Esophagus squamous epithelium (tissue), 5 donors: ENCODE results near the gene CA5A. TPM values are rescaled to one million over a fixed set of nuclear protein-coding genes. Genes with fewer than 3 reads are reported as not detected.
"Not testable (repeated sequence)": the region's sequence is repeated elsewhere in the genome, so short reads cannot be mapped to it uniquely, and the experiment has no call there.

Experiments used
- DNase-seq: peaks from one replicate; lab custom pipeline; 2025; lab: John Stamatoyannopoulos, UW
- H3K27ac ChIP-seq, 4 donors: fragments of 200-600 bp; sonication (generic); one replicate each; pipeline ENCODE4 v1.5.1; 2016 to 2019; ENCODE audit warnings: mild to moderate bottlenecking in 1 of 4
- H3K27me3 ChIP-seq, 4 donors: fragments of 200-600 bp; sonication (generic); 1 replicate in 3 of 4; 2 replicates in 1 of 4; pipeline versions ENCODE4 v1.5.1 to v1.6.0; 2017 to 2021; ENCODE audit warnings: antibody characterized with exemption in 1 of 4
- H3K36me3 ChIP-seq, 3 donors: fragments of 200-600 bp; sonication (generic); one replicate each; pipeline ENCODE4 v1.5.1; 2016 to 2019
- H3K4me1 ChIP-seq, 3 donors: fragments of 200-600 bp; sonication (generic); one replicate each; pipeline ENCODE4 v1.5.1; 2017 to 2019
- H3K4me3 ChIP-seq, 4 donors: fragments of 200-600 bp; sonication (generic); 1 replicate in 3 of 4; 2 replicates in 1 of 4; pipeline ENCODE4 v1.5.1; 2016 to 2019; ENCODE audit warnings: mild to moderate bottlenecking in 2 of 4, moderate library complexity in 1 of 4
- H3K9me3 ChIP-seq, 3 donors: fragments of 200-600 bp; sonication (generic); one replicate each; pipeline ENCODE4 v1.5.1; 2016 to 2019
- CTCF ChIP-seq, 6 experiments: fragments of 450-650 bp in 4 of 6; fragments of 200-600 bp in 2 of 6; sonication (generic) in 2 of 6; IDR thresholded peaks; one replicate each; pipeline ENCODE4 v1.5.1; 2016 to 2019; ENCODE audit warnings: antibody characterized with exemption in 6 of 6, mild to moderate bottlenecking in 4 of 6, moderate library complexity in 4 of 6
- POLR2A ChIP-seq, 4 donors: fragments of 450-650 bp; IDR thresholded peaks; one replicate each; pipeline ENCODE4 v1.6.1; 2017; ENCODE audit warnings: antibody characterized with exemption in 4 of 4, mild to moderate bottlenecking in 4 of 4, moderate library complexity in 3 of 4
- WGBS, 2 donors: methylation state at CpG; one replicate each; pipeline ENCODE4 v1.1.5; 2018; 5-methylcytosine and 5-hydroxymethylcytosine counted together
- intact Hi-C: fragments of 100-400 bp; cut with DNase I; formaldehyde crosslinking; loops from one replicate; pipeline ENCODE4 v1.15.0; 2022
- total RNA-seq, 4 donors: library from RNA; depleted of rRNA; stranded (reverse); fragments of >200 nt; gene quantifications; one replicate each; pipeline ENCODE4 v1.1.0, GENCODE V29; 2016
- donor health status: DM: yes; HTN: yes; CAD: no.

Gene CA5A
- total RNA-seq, 4 donors from 2014 or later = not detected

GRCh38 chr16:87982581-87983041 lies 46.3 kb upstream of the CA5A start:
- H3K9me3 ChIP-seq = no peaks in the 10 kb centered on the region
- H3K27ac ChIP-seq = no peak overlapping the region
- H3K27me3 ChIP-seq = no peaks in the 10 kb centered on the region
- peaks cover 0 to 4% (median 0%) of the 10 kb centered on the region in 3 donors for H3K4me1 ChIP-seq
- no peak for DNase-seq
- H3K36me3 ChIP-seq = peaks cover 0 to 70% (median 0%) of the 10 kb centered on the region in 3 donors
- intact Hi-C loops = no loop called here
- 81 to 87% methylated on average over 10 to 11 of the region's 17 CpGs for WGBS, 2 donors
- no peak overlapping the region for H3K4me3 ChIP-seq
- no peak for TF ChIP-seq CTCF (IDR thresholded peaks at IDR 0.05)
- TF ChIP-seq POLR2A (IDR thresholded peaks at IDR 0.05) = no peak

- H3K4me3 ChIP-seq, H3K4me1 ChIP-seq, intact Hi-C loops, DNase-seq, H3K9me3 ChIP-seq, H3K27ac ChIP-seq, H3K27me3 ChIP-seq: not testable (repeated sequence)
- WGBS, 2 donors = 79 to 80% methylated on average over 4 of the region's 4 CpGs
- peaks cover 0 to 68% (median 0%) of the 10 kb centered on the region in 3 donors for H3K36me3 ChIP-seq
Observed at GRCh38 chr16:87981376-87981775, 45.0 kb upstream of the CA5A start.

GRCh38 chr16:87979911-87980630 lies 43.7 kb upstream of the CA5A start:
- H3K27me3 ChIP-seq, H3K4me1 ChIP-seq, DNase-seq, intact Hi-C loops, H3K9me3 ChIP-seq, H3K4me3 ChIP-seq, H3K27ac ChIP-seq: not testable (repeated sequence)
- peaks cover 0 to 60% (median 0%) of the 10 kb centered on the region in 3 donors for H3K36me3 ChIP-seq
- WGBS, 2 donors = 71 to 84% methylated on average over 12 of the region's 12 CpGs

- Histone ChIP-seq H3K27ac (no peak overlapping the region), H3K4me3 (no peak overlapping the region), H3K4me1 (peaks cover 0 to under 1% (median 0%) of the 10 kb centered on the region in 3 donors), H3K27me3 (no peaks in the 10 kb centered on the region), H3K9me3 (no peaks in the 10 kb centered on the region), H3K36me3 (peaks cover 0 to 55% (median 0%) of the 10 kb centered on the region in 3 donors)
- DNase-seq = no peak
- TF ChIP-seq POLR2A (IDR thresholded peaks at IDR 0.05) = no peak
- no peak for TF ChIP-seq CTCF (IDR thresholded peaks at IDR 0.05)
- 92 to 93% methylated on average over 4 of the region's 8 CpGs for WGBS, 2 donors
- intact Hi-C loops = no loop called here
Observed at GRCh38 chr16:87979352-87979751, 43.0 kb upstream of the CA5A start.

GRCh38 chr16:87978127-87978526 lies 41.8 kb upstream of the CA5A start:
- H3K4me3 ChIP-seq = no peak overlapping the region
- intact Hi-C loops = no loop called here
- peaks cover 0 to 51% (median 0%) of the 10 kb centered on the region in 3 donors for H3K36me3 ChIP-seq
- no peaks in the 10 kb centered on the region for H3K9me3 ChIP-seq
- H3K27me3 ChIP-seq = no peaks in the 10 kb centered on the region
- H3K27ac ChIP-seq = no peak overlapping the region
- peaks cover 0 to 13% (median 0%) of the 10 kb centered on the region in 3 donors for H3K4me1 ChIP-seq
- no peak for DNase-seq
- TF ChIP-seq CTCF (IDR thresholded peaks at IDR 0.05) (no peak), POLR2A (IDR thresholded peaks at IDR 0.05) (no peak)
- WGBS, 2 donors = 84 to 89% methylated on average over 4 to 5 of the region's 5 CpGs

- intact Hi-C loops = no loop called here
- WGBS, 2 donors = 78 to 86% methylated on average over 1 to 3 of the region's 3 CpGs
- no peak for TF ChIP-seq CTCF (IDR thresholded peaks at IDR 0.05)
- no peak for TF ChIP-seq POLR2A (IDR thresholded peaks at IDR 0.05)
- Histone ChIP-seq H3K4me1 (peaks cover 0 to 13% (median 0%) of the 10 kb centered on the region in 3 donors), H3K9me3 (peaks cover 0 to 11% (median 9%) of the 10 kb centered on the region in 3 donors), H3K4me3 (no peak overlapping the region), H3K27me3 (no peaks in the 10 kb centered on the region), H3K27ac (no peak overlapping the region), H3K36me3 (peaks cover 0 to 41% (median 0%) of the 10 kb centered on the region in 3 donors)
- DNase-seq = no peak
Observed at GRCh38 chr16:87976665-87977064, 40.3 kb upstream of the CA5A start.
